GM18907 (cell line): Measurements from ENCODE around the gene CTSK.

Experiments used
- ATAC-seq: cut with Tn5 transposase; IDR thresholded peaks from one replicate; pipeline ENCODE4 v1.9.1; 2021; ENCODE audit warnings: mild to moderate bottlenecking, moderate library complexity; ENCODE audit not compliant: unreplicated experiment

CTSK gene

DNA sequence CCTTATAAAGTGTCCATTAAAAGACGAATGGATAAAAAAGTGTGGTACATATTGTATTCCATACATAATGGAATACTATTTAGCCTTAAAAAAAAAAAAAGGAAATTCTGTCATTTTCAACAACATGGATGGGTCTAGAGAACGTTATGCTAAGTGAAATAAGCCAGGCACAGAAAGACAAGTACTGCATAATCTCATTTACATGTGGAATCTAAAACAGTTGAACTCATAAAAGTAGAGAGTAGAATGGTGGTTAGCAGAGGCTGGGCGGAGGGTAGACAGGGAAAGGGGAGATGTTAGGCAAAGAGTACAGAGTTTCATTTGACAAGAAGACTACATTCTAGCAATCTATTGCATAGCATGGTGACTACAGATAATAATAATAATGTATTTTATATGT is 45.0 kb downstream of the CTSK start:
- ATAC-seq, result no peak

DNA sequence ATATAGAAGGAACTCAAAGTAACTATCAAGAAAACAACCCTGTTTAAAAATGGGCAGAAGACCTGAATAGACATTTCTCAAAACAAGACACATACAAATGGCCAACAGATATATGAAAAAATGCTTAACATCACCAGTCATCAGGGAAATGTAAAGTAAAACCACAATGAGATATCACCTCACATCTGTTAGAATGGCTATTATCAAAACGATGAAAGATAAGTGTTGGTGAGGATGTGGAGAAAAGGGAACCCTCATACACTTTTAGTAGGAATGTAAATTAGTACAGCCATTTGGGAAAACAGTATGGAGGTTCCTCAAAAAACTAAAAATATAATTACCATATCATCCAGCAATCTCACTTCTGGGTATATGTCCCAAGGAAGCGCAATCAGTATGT is 45.5 kb downstream of the CTSK start:
- no peak for ATAC-seq

DNA sequence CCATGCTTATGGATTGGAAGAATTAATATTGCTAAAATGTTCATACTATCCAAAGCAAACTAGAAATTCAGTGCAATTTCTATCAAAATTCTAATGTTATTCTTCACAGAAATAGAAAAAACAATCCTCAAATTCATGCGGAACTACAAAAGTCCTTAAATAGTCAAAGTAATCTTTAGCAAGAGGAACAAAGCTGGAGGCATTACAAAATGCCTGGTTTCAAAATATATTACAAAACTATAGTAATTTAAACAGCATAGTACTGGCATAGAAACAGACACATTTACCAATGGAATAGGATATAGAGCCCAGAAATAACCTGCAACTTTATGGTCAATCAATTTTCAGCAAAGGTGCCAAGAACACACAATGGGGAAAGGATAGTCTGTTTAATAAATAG is 46.3 kb downstream of the CTSK start:
- ATAC-seq, result no peak

DNA sequence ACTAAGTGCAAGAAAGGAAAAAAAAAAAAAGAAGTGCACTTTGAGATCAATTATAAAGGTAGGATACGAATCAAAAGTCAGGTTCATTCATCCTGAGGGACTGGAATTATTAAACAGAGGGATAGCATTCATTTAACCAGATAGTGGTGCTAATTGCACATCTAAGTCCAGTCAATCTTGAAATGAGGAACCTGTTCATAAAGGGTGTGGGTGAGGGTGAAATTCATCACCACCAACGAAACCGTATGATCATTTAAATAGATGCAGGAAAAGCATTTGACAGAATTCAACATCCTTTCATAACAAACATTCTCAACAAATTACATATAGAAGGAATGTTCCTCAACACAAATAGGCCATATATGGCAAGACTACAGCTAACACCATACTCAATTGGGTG is 48.0 kb downstream of the CTSK start:
- no peak for ATAC-seq

DNA sequence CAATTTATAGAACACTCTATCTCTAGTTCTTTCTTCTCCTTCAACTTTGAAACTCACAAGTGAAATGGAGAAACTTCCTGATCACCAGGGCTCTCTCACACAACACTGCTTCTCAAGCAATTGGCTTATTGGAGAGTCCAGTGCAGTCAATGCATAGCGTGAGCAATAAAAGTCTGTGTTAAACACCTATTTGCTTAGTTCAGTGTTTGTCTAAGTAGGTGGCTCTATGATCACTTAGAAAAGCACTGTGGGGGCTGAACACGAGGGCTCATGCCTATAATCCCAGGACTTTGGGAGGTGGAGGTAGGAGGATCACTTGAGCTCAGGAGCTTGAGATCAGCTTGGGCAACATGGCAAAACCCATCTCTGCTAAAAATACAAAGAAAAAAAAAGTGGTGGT is 54.6 kb downstream of the CTSK start:
- ATAC-seq, result no peak

DNA sequence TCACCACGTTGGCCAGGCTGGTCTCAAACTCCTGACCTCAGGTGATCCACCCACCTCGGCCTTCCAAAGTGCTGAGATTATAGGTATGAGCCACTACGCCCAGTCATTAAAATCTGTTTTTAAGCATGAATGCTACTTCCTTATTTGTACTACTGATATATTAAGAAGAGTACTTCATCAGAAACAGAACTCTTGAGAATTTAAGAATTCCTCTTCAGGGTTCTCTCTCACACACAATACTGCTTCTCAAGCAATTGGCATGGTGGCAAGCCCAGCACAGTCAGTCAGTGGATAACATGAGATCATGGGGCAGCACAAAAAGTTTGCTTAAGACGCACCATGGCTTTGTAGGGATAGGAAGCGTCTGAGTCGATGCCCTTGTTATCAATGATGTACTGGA is 56.6 kb downstream of the CTSK start:
- no peak for ATAC-seq

DNA sequence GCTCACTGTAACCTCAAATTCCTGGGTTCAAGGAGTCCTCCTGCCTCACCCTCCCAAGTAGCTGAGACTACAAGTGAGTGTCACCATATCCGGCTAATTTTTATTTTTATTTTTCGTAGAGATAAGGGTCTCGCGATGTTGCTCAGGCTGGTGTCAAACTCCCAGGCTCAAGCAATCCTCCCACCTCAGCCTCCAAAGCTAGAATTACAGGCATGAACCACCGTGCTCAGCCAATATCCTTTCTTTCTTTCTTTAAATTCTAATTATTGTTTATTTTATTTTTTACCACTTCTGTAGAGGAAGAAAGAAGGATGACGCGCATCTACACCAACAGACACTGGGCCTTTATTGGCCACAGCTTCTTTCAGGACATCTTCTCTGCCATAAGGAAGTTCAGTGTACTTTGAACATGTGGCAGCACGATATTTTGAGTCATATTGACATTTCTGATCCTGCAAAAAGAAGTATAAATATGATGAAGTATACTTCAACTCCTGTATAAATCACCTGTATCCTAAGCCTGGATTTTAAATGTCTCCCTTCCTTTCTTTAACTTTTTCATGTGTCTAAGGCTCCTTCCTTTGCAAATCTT is 58.2 kb downstream of the CTSK start:
- ATAC-seq, result no peak

DNA sequence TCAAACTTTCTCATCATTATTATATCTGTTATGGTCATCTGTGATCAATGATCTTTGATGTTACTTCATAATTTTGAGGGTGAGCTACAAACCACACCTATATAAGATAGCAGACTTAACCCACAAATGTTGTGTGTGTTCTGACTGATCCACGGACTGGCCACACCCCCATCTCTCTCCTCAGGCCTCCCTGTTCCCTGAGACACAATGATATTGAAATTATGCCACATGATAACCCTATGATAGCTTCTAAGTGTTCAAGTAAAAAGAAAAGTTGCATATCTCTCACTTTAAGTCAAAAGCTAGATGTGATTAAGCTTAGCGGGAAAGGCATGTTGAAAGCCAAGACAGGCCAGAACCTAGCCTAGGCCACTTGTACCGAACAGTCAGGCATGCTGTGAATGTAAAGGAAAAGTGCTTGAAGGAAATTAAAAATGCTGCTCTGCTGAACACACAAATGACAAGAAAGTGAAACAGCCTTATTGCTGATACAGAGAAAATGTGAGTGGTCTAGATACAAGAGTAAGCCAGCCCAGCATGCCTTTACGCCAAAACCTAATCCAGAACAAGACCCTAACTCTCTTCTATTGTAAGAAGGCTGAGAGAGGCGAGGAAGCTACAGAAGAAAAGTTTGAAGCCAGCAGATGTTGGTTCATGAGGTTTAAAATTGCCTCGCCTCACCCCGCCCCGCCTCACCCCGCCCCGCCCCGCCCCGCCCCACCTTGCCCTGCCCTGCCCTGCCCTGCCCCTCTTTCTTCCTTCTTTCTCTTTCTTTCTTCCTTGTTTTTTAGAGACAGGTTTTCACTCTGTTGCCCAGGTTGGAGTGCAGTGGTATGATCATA is 59.0 kb downstream of the CTSK start:
- ATAC-seq, result no peak
